ENCODE results near the gene RPH3AL.

The RPH3AL gene

GRCh38 chr17:183021-183420, 169.6 kb downstream of the RPH3AL start:
- TF ChIP-seq CTCF (IDR thresholded peaks at IDR 0.05): no peak
- TF ChIP-seq ZFX (IDR thresholded peaks at IDR 0.05; ENCODE audit: borderline replicate concordance): no peak

GRCh38 chr17:182050-182751, 170.4 kb downstream of the RPH3AL start:
- no peak overlapping the region for H3K27ac ChIP-seq
- TF ChIP-seq ZFX (IDR thresholded peaks at IDR 0.05; ENCODE audit: borderline replicate concordance) (no peak), CTCF (IDR thresholded peaks at IDR 0.05) (no peak)

More at GRCh38 chr17:183021-183420, 169.6 kb downstream of the RPH3AL start:
- no peak overlapping the region for H3K27ac ChIP-seq

- TF ChIP-seq ZFX (IDR thresholded peaks at IDR 0.05; ENCODE audit: borderline replicate concordance): no peak
- no peak for TF ChIP-seq CTCF (IDR thresholded peaks at IDR 0.05)
- H3K27ac ChIP-seq: no peak within 1 kb of the TSS
Observed at GRCh38 chr17:181245-182049, 171.2 kb downstream of the RPH3AL start, which contains the start of gene DOC2B. TSS of gene DOC2B (minus strand) at chr17:181650. CDS start at chr17:181479, 171 bp downstream.

- H3K27ac ChIP-seq: no peak overlapping the region
- TF ChIP-seq ZFX (IDR thresholded peaks at IDR 0.05; ENCODE audit: borderline replicate concordance) (no peak), CTCF (IDR thresholded peaks at IDR 0.05) (no peak)
Observed at GRCh38 chr17:180381-181244, 172.0 kb downstream of the RPH3AL start.

- TF ChIP-seq CTCF (IDR thresholded peaks at IDR 0.05) (no peak), ZFX (IDR thresholded peaks at IDR 0.05; ENCODE audit: borderline replicate concordance) (no peak)
- H3K27ac ChIP-seq: no peak overlapping the region
Observed at GRCh38 chr17:179781-180380, 172.7 kb downstream of the RPH3AL start.

- no peak overlapping the region for H3K27ac ChIP-seq
- no peak for TF ChIP-seq CTCF (IDR thresholded peaks at IDR 0.05)
- no peak for TF ChIP-seq ZFX (IDR thresholded peaks at IDR 0.05; ENCODE audit: borderline replicate concordance)
Observed at GRCh38 chr17:179066-179432, 173.6 kb downstream of the RPH3AL start.

All from 22Rv1 (cell line).